ENCODE results near the gene RASA2. TPM values are rescaled to one million over a fixed set of nuclear protein-coding genes. Genes with fewer than 3 reads are reported as not detected.

RASA2 gene
- total and polyA plus RNA-seq, 2 experiments from 2014 or later: 16.6 to 28.6 TPM

GRCh38 chr3:141523615-141524375, 37.0 kb downstream of the RASA2 start:
- Mint-ChIP-seq H3K4me3 (no peak overlapping the region), H3K27ac (no peak overlapping the region)
- no peaks in the 10 kb centered on the region for H3K9me2 ChIP-seq (ENCODE audit: insufficient read depth)

More at GRCh38 chr3:141523615-141524375, 37.0 kb downstream of the RASA2 start:
- Histone ChIP-seq H4K20me1 (replicated peaks; ENCODE audit: insufficient read depth) (peaks cover 13% of the 10 kb centered on the region; the same call in 1 of the 2 replicates), H3K4me2 (no peak overlapping the region), H3F3A (replicated peaks; ENCODE audit: low read depth) (no peaks in the 10 kb centered on the region), H3K27me3 (ENCODE audit: insufficient read depth) (no peaks in the 10 kb centered on the region), H3K27ac (ENCODE audit: low read depth) (no peak overlapping the region), H3K4me3 (no peak overlapping the region), H3K79me2 (replicated peaks; ENCODE audit: insufficient read depth) (0 out of 2 replicates have a peak, but pooled peaks cover 3% of the 10 kb centered on the region), H3K36me3 (ENCODE audit: insufficient read depth) (0 out of 2 replicates have a peak, but pooled peaks cover 2% of the 10 kb centered on the region), H2AFZ (no peak overlapping the region), H3K4me1 (ENCODE audit: insufficient read depth) (peaks cover 8% of the 10 kb centered on the region)
- TF ChIP-seq, protein P1, sequence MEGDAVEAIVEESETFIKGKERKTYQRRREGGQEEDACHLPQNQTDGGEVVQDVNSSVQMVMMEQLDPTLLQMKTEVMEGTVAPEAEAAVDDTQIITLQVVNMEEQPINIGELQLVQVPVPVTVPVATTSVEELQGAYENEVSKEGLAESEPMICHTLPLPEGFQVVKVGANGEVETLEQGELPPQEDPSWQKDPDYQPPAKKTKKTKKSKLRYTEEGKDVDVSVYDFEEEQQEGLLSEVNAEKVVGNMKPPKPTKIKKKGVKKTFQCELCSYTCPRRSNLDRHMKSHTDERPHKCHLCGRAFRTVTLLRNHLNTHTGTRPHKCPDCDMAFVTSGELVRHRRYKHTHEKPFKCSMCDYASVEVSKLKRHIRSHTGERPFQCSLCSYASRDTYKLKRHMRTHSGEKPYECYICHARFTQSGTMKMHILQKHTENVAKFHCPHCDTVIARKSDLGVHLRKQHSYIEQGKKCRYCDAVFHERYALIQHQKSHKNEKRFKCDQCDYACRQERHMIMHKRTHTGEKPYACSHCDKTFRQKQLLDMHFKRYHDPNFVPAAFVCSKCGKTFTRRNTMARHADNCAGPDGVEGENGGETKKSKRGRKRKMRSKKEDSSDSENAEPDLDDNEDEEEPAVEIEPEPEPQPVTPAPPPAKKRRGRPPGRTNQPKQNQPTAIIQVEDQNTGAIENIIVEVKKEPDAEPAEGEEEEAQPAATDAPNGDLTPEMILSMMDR (conservative IDR thresholded peaks at IDR 0.05; ENCODE audit: low read depth in 2 of 2): no peak
- TF ChIP-seq CREB1 (CRISPR knock-in tag; IDR thresholded peaks at IDR 0.05; ENCODE audit: low read depth): no peak
- no peak for TF ChIP-seq ETS1 (IDR thresholded peaks at IDR 0.05)
- TF ChIP-seq ZNF462 (CRISPR knock-in tag; IDR thresholded peaks at IDR 0.05): no peak
- TF ChIP-seq EZH2 (IDR thresholded peaks at IDR 0.05; ENCODE audit: low read depth, unreplicated experiment): no peak
- no peak for TF ChIP-seq NANOG (IDR thresholded peaks at IDR 0.05; ENCODE audit: borderline replicate concordance)
- no peak for TF ChIP-seq ZNF331 (CRISPR knock-in tag; IDR thresholded peaks at IDR 0.05; ENCODE audit: low read depth)
- Mint-ChIP-seq H3K4me1 (peaks cover 10% of the 10 kb centered on the region; the same call in 2 of the 3 replicates), H3K9me3 (no peaks in the 10 kb centered on the region), H3K27me3 (ENCODE audit: insufficient read depth, low read depth, poor library complexity) (peaks cover 3% of the 10 kb centered on the region), H3K36me3 (ENCODE audit: low read depth) (peaks cover 3% of the 10 kb centered on the region; the same call in 1 of the 3 replicates)
- DNase-seq (ENCODE audit: low spot score): no peak
- ATAC-seq: no peak

All from GM23338 (cell line).